Neural cell (in vitro differentiated cells): ENCODE results near the gene GTPBP2. TPM values are rescaled to one million over a fixed set of nuclear protein-coding genes. Genes with fewer than 3 reads are reported as not detected.

Source experiments
- H2AFZ ChIP-seq: fragments of 200-600, 300-800 bp; sonication (generic), shearing (Covaris generic); 2 replicates; pipeline ENCODE4 v1.6.0; 2014; ENCODE audit warnings: low read depth, mild to moderate bottlenecking, antibody characterized with exemption, low read length, moderate library complexity
- H3F3A ChIP-seq: fragments of 200-600 bp; shearing (Covaris generic); 2 replicates; pipeline ENCODE4 v1.6.1; 2016; ENCODE audit warnings: mild to moderate bottlenecking, moderate library complexity, mixed read lengths, antibody characterized with exemption, low read length; ENCODE audit not compliant: insufficient read depth, poor library complexity, severe bottlenecking
- H3K27ac ChIP-seq: fragments of 200-600, 300-800 bp; sonication (generic), shearing (Covaris generic); 2 replicates; pipeline ENCODE4 v1.5.1; 2014; ENCODE audit warnings: mild to moderate bottlenecking, low read length, moderate library complexity
- H3K27me3 ChIP-seq: fragments of 300-800, 200-600 bp; sonication (generic), shearing (Covaris generic); 2 replicates; pipeline ENCODE4 v1.6.0; 2014; ENCODE audit warnings: mild to moderate bottlenecking, low read depth, low read length, moderate library complexity; ENCODE audit not compliant: insufficient read depth
- H3K36me3 ChIP-seq: fragments of 300-800, 200-600 bp; sonication (generic), shearing (Covaris generic); 2 replicates; pipeline ENCODE4 v1.5.1; 2014; ENCODE audit warnings: mild to moderate bottlenecking, antibody characterized with exemption, low read length, moderate library complexity; ENCODE audit not compliant: insufficient read depth
- H3K4me2 ChIP-seq: fragments of 300-800, 200-600 bp; sonication (generic), shearing (Covaris generic); 2 replicates; pipeline ENCODE4 v1.6.0; 2014; ENCODE audit warnings: mild to moderate bottlenecking, low read length
- H3K4me3 ChIP-seq: fragments of 300-800, 200-600 bp; sonication (generic), shearing (Covaris generic); 2 replicates; pipeline ENCODE4 v1.5.1; 2014; ENCODE audit warnings: mild to moderate bottlenecking, low read length, moderate library complexity
- H3K79me2 ChIP-seq: fragments of 200-600 bp; shearing (Covaris generic); replicated peaks from 2 replicates; pipeline ENCODE4 v1.6.0; 2014; ENCODE audit warnings: mild to moderate bottlenecking, low read length, moderate library complexity; ENCODE audit not compliant: insufficient read depth
- H3K9ac ChIP-seq: fragments of 300-800, 200-600 bp; sonication (generic), shearing (Covaris generic); 2 replicates; pipeline ENCODE4 v1.6.1; 2016; ENCODE audit warnings: mild to moderate bottlenecking, low read length, mixed read lengths
- H3K9me2 ChIP-seq: fragments of 200-600 bp; shearing (Covaris generic); 2 replicates; pipeline ENCODE4 v1.6.1; 2016; ENCODE audit warnings: mild to moderate bottlenecking, low read length, mixed read lengths; ENCODE audit not compliant: insufficient read depth
- H3K9me3 ChIP-seq: fragments of 200-600, 300-800 bp; sonication (generic), shearing (Covaris generic); 2 replicates; pipeline ENCODE4 v1.6.1; 2016; ENCODE audit warnings: mild to moderate bottlenecking, mixed run types, low read length, moderate library complexity, mixed read lengths
- H4K20me1 ChIP-seq: fragments of 200-600 bp; shearing (Covaris generic); 2 replicates; pipeline ENCODE4 v1.6.1; 2016; ENCODE audit warnings: mild to moderate bottlenecking, mixed run types; ENCODE audit not compliant: insufficient read depth
- EP300 ChIP-seq: fragments of 450-650 bp; conservative IDR thresholded peaks from 2 replicates; pipeline ENCODE4 v1.6.1; 2014; ENCODE audit warnings: antibody characterized with exemption, mild to moderate bottlenecking, moderate library complexity; ENCODE audit not compliant: poor library complexity, severe bottlenecking
- EZH2 ChIP-seq: fragments of 200-600, 300-800 bp; shearing (Covaris generic), sonication (generic); IDR thresholded peaks from 2 replicates; pipeline ENCODE4 v1.6.1; 2014; ENCODE audit warnings: antibody characterized with exemption, low read length, borderline replicate concordance, mild to moderate bottlenecking; ENCODE audit not compliant: insufficient read depth, poor library complexity, severe bottlenecking
- MXI1 ChIP-seq: fragments of 450-650 bp; conservative IDR thresholded peaks from 2 replicates; pipeline ENCODE4 v1.6.1; 2014; ENCODE audit warnings: antibody characterized with exemption, mild to moderate bottlenecking; ENCODE audit not compliant: poor library complexity, severe bottlenecking
- POLR2AphosphoS5 ChIP-seq: IDR thresholded peaks from 2 replicates; pipeline ENCODE4 v1.6.1; 2012
- RAD21 ChIP-seq: fragments of 450-650 bp; conservative IDR thresholded peaks from 2 replicates; pipeline ENCODE4 v1.6.1; 2014; ENCODE audit warnings: antibody characterized with exemption, mild to moderate bottlenecking, moderate library complexity
- SMC3 ChIP-seq: fragments of 450-650 bp; conservative IDR thresholded peaks from 2 replicates; pipeline ENCODE4 v1.6.1; 2014; ENCODE audit warnings: antibody characterized with exemption, mild to moderate bottlenecking, moderate library complexity; ENCODE audit not compliant: poor library complexity
- TAF1 ChIP-seq: IDR thresholded peaks from 2 replicates; pipeline ENCODE4 v1.6.1; 2012; ENCODE audit warnings: low read depth
- polyA plus RNA-seq: library from polyadenylated mRNA; depleted of rRNA; stranded (reverse); fragments of >200 nt; gene quantifications from 2 replicates; pipeline ENCODE4 v1.2.3, GENCODE V29; 2014
- TF ChIP-seq, protein P1 (sequence below): fragments of 450-650 bp; IDR thresholded peaks from 2 replicates; pipeline ENCODE4 v1.5.1; 2014; ENCODE audit warnings: antibody characterized with exemption, mild to moderate bottlenecking, moderate library complexity; ENCODE audit not compliant: poor library complexity, severe bottlenecking
- TF ChIP-seq, protein P2 (sequence below): IDR thresholded peaks from 2 replicates; pipeline ENCODE4 v1.6.1; 2012; ENCODE audit warnings: borderline replicate concordance

GTPBP2 gene
- polyA plus RNA-seq, 1 donor from 2014 or later = 103 TPM

- H3K9me2 ChIP-seq = no peaks in the 10 kb centered on the region
- TF ChIP-seq EZH2 (no peak), SMC3 (no peak), EP300 (no peak), POLR2AphosphoS5 (no peak), RAD21 (no peak), MXI1 (no peak), TAF1 (no peak)
- TF ChIP-seq, protein P1, sequence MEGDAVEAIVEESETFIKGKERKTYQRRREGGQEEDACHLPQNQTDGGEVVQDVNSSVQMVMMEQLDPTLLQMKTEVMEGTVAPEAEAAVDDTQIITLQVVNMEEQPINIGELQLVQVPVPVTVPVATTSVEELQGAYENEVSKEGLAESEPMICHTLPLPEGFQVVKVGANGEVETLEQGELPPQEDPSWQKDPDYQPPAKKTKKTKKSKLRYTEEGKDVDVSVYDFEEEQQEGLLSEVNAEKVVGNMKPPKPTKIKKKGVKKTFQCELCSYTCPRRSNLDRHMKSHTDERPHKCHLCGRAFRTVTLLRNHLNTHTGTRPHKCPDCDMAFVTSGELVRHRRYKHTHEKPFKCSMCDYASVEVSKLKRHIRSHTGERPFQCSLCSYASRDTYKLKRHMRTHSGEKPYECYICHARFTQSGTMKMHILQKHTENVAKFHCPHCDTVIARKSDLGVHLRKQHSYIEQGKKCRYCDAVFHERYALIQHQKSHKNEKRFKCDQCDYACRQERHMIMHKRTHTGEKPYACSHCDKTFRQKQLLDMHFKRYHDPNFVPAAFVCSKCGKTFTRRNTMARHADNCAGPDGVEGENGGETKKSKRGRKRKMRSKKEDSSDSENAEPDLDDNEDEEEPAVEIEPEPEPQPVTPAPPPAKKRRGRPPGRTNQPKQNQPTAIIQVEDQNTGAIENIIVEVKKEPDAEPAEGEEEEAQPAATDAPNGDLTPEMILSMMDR = no peak
- TF ChIP-seq, protein P2, sequence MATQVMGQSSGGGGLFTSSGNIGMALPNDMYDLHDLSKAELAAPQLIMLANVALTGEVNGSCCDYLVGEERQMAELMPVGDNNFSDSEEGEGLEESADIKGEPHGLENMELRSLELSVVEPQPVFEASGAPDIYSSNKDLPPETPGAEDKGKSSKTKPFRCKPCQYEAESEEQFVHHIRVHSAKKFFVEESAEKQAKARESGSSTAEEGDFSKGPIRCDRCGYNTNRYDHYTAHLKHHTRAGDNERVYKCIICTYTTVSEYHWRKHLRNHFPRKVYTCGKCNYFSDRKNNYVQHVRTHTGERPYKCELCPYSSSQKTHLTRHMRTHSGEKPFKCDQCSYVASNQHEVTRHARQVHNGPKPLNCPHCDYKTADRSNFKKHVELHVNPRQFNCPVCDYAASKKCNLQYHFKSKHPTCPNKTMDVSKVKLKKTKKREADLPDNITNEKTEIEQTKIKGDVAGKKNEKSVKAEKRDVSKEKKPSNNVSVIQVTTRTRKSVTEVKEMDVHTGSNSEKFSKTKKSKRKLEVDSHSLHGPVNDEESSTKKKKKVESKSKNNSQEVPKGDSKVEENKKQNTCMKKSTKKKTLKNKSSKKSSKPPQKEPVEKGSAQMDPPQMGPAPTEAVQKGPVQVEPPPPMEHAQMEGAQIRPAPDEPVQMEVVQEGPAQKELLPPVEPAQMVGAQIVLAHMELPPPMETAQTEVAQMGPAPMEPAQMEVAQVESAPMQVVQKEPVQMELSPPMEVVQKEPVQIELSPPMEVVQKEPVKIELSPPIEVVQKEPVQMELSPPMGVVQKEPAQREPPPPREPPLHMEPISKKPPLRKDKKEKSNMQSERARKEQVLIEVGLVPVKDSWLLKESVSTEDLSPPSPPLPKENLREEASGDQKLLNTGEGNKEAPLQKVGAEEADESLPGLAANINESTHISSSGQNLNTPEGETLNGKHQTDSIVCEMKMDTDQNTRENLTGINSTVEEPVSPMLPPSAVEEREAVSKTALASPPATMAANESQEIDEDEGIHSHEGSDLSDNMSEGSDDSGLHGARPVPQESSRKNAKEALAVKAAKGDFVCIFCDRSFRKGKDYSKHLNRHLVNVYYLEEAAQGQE = no peak
- H2AFZ ChIP-seq = no peak overlapping the region
- H4K20me1 ChIP-seq = no peaks in the 10 kb centered on the region
- H3F3A ChIP-seq = no peaks in the 10 kb centered on the region
- H3K4me2 ChIP-seq = no peak overlapping the region
- no peaks in the 10 kb centered on the region for H3K79me2 ChIP-seq
- H3K4me3 ChIP-seq = no peak overlapping the region
- no peaks in the 10 kb centered on the region for H3K27me3 ChIP-seq
- no peaks in the 10 kb centered on the region for H3K9me3 ChIP-seq
- no peaks in the 10 kb centered on the region for H3K36me3 ChIP-seq
- no peak overlapping the region for H3K27ac ChIP-seq
- H3K9ac ChIP-seq = no peak overlapping the region
These were observed 44.0 kb downstream of the GTPBP2 start for GRCh38 chr6:43584892-43585570.

- no peak overlapping the region for H3K4me3 ChIP-seq
- peaks cover 11% of the 10 kb centered on the region for H3K79me2 ChIP-seq
- H3K9me3 ChIP-seq = no peaks in the 10 kb centered on the region
- H2AFZ ChIP-seq = no peak overlapping the region
- no peaks in the 10 kb centered on the region for H3F3A ChIP-seq
- no peaks in the 10 kb centered on the region for H4K20me1 ChIP-seq
- no peak overlapping the region for H3K27ac ChIP-seq
- no peak overlapping the region for H3K9ac ChIP-seq
- H3K9me2 ChIP-seq = no peaks in the 10 kb centered on the region
- no peaks in the 10 kb centered on the region for H3K27me3 ChIP-seq
- TF ChIP-seq EP300 (no peak), TAF1 (no peak), POLR2AphosphoS5 (no peak), EZH2 (no peak), MXI1 (no peak), RAD21 (no peak), SMC3 (no peak)
- TF ChIP-seq, protein P1 = no peak
- TF ChIP-seq, protein P2 = no peak
- no peak overlapping the region for H3K4me2 ChIP-seq
- H3K36me3 ChIP-seq = no peaks in the 10 kb centered on the region
These were observed 46.2 kb downstream of the GTPBP2 start for GRCh38 chr6:43582911-43583310.
